HG03108 (cell line): ENCODE data around the gene MAPK13.
A peak's percentile ranks its signal among the peaks of the same experiment; 100 is the strongest.
"Not testable (repeated sequence)": the region's sequence is repeated elsewhere in the genome, so short reads cannot be mapped to it uniquely, and the experiment has no call there.

Source experiments
- ATAC-seq: cut with Tn5 transposase; IDR thresholded peaks from one replicate; pipeline ENCODE4 v1.9.1; 2021; ENCODE audit warnings: moderate library complexity; ENCODE audit not compliant: unreplicated experiment

The MAPK13 gene

DNA sequence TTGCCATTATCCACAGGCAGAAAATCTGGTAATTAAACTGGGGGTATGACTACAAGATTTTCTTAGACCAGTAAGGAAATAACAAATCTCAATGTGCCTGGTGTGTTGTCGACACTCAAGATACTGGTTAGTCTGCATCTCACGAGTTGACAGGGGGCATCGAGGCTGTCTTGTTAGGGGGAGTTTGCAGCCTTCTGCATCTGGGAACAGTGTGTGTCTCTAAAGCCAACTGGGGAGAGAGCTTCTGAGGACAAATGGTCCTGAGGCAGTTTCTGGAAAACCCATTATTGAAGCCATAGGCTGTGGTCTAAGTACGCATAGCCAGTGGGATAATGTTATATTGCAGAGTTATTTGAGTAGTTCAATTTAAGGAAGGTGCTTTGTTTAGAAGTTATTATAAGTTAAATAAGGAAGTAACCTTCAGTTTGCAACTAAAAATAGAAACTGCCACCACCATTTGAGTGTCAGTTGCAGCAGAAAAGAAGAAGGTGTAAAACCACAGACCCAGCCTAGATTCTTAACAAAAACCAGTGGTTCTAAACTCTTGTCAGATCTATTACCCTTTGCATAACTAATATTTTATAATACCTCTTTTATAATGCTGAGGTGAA lies 15.4 kb upstream of the MAPK13 start:
- ATAC-seq = peak; percentile 53

- no peak for ATAC-seq
Measured at GRCh38 chr6:36115412-36115811, 14.9 kb upstream of the MAPK13 start.

DNA sequence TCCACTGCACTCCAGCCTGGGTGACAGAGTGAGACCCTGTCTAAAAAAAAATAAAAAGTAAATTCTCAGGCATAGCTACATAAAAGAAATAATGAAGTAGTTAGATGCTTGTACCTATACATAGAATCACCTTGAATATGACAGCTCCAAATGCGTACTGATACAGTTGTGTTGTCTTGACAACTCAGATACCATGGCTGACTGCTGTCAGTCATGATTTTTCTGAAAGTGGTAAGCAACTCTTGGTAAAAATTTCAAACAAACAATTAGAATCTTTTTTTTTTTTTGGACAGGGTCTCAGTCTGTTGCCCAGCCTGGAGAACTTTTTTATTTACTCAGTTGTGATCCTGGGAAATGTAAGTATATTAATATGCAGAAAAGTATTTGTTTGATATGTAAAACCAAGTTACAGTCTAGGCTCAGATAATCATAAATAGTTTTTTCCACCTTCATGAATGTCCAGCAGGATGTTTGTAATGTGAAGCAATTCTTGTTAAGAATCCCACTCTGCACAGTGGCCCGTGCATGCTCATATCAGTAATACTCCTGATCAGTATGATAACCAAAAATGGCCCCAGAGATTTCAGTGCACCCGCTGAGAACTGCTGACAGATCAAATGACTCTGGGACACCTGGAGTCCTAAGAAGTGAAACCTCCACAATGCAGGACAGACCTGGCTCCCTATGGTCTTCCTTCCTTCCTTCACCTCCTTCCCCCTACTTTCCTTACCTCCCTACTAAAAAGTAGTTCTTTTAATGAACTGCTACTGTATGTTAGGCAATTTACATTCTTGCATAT lies 14.0 kb upstream of the MAPK13 start:
- no peak for ATAC-seq

DNA sequence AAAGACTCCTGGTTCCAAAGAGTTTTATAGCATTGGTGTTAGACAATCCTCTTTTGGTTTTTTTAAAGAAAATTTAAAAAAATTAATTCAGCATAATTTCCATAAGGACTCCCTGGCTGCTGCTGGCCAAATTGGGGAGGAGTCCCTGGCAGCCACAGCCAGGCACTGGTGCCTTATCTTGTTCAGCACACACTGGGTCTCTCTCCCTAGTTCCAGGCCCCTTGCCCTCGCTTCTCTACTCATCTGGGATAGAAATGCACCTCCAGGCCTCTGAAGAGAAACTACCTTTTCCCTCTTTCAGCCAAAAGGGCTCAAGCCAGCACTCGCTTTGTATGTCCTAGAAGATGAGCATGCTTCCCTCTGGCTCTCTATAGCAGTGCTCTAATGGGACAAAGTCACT lies 13.4 kb upstream of the MAPK13 start:
- no peak for ATAC-seq

DNA sequence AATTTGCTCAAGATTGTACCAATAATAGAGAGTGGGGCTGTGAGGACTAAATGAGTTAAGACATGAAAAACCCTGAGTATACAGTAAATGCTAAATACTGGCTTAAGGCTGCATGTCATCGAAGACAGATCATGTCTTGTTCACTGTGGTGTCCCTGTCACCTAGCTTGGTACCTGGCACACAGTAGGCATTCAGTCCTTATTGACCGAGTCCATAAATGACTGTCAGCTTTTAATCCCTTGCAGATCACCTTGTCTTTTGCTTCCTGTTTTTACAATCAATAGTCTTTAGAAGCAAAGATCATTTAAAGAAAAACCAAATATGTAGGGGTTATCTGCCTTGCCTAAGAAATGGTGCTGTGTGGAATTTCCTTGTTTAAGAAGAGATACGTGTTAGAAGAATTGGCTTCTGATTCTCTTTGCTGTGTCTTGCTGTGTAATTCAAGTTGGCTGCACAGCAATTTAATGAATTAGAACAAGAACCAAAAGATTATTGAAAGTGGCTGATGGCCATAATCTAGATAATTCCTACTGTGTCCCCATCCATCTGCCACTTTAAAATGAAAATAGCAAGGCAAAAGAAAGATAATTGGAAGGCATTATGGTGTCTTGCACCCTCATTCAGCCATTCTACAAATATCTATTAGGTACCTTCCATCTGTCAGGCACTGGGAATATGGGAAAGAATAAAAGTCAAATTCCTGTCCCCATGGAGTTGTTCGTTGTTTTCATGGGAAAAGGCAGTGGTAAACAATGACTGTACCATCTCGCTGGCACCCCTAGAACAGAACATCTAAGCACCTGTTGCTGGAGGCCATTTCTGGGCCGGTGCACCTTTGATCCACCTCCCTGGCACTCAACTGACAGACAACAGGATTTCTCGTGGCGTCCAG lies 12.4 kb upstream of the MAPK13 start:
- ATAC-seq = no peak

DNA sequence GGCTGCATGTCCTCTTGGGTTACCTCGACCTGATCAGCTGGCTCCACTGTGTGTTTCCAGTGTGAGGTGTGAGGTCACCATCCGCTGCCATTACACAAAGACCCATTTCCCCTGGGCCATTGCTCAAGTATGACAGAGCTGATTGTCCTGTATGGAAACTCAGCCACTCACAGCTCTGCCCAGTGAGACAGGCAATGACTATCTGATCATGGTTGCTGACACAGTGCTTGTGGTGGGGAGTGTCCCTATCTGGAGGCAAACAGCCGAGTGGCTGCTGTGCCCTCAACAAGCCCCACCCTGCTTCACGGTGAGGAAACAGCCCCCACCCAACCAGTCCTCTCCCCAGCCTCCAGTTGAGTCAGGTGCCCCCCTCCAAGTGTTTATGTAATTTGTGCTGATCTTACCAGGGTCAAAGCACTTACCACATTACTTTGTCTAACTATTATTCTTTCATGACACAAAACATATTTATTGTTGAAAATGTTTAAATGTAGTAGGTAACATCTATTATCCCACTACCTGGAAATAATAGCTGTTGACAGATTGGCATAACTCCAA lies 11.7 kb upstream of the MAPK13 start:
- ATAC-seq = no peak

- no peak for ATAC-seq
Measured at GRCh38 chr6:36119209-36119608, 11.1 kb upstream of the MAPK13 start.

- no peak for ATAC-seq
Measured at GRCh38 chr6:36120018-36120417, 10.3 kb upstream of the MAPK13 start.

DNA sequence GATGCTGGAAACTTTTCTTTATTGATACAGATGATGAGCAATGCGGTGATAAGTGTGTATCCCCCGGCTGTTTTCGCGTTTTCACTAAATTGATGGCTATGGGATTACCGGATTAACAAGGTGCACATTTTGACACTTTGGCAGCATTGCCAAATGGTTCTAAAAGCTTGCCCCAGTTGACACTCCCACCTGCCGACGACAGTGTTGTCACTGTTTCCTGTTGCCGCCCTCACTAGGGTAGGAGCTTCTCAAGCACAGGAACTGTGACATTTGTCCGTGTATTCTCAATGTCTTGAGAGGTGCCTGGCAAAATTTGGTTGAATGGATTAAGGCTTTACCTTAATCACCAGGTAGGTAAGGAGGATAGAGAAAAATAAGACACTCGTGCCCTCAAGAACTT lies 9.8 kb upstream of the MAPK13 start:
- ATAC-seq = no peak

GRCh38 chr6:36120979-36121786 lies 9.1 kb upstream of the MAPK13 start:
- ATAC-seq = peak; percentile 53

- ATAC-seq = no peak
Measured at GRCh38 chr6:36121787-36122494, 8.4 kb upstream of the MAPK13 start.

- no peak for ATAC-seq
Measured at GRCh38 chr6:36122495-36123269, 7.6 kb upstream of the MAPK13 start.

DNA sequence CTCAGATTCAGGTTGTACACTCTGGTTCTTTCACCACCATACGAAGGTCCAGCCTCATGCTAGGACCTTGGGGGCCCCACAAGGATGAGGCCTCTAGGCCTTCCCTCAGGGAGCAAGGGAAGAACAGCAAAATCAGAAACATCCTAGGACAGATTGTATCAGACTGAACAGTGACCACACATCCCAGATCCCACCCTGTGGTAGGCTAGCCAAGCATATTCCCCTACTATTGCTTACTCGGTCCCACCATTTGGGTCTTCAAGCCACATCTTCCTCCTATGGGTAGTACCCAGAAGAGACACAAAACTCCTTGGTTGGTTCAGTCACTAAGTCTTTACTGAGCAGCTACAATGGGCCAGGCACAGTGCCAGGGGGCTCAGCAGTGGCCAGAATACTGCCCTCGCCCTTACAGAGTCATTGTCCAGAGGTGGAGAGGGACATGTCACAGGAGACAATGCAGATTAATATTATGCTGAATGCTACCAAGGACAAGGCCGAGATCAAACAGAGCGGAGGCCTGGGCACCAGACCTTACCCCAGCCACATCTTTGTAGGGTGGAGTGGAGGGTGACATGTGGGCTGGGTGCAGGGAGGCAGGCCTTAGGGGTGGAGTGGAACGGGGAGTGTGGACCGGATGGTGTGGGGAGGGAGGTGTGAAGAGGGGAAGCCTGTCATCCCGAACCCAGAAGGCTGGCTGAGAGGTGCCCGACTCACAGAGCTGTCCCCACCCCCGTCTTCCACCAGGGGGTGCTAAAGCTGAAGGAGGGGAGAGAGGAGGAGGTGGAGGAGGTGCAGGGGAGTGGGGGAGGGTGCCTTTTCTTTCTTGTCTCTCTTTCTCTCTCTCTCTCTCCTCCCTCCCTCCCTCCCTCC lies 6.8 kb upstream of the MAPK13 start:
- ATAC-seq = peak; percentile 47

GRCh38 chr6:36124346-36124745 lies 6.0 kb upstream of the MAPK13 start:
- ATAC-seq = not testable (repeated sequence)

GRCh38 chr6:36124881-36125280 lies 5.4 kb upstream of the MAPK13 start:
- ATAC-seq = no peak

DNA sequence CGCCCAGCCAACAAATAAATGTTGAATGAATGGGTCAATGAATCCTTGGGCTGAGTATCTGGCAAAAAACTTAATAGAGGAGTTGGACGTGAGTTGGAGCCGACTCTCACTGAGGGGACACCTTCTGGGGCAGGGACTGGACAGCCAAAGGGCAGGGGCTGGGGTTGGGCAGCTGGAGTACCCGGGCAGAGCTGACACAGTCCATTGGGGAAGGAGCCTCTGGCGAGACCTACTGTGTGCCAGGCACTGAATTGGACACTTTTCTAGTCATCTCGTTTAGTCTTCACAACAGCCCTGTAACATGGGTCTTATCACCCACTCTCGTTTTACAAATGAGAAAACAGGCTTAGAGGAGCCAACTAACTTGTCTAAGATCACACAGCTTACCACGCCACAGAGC lies 4.7 kb upstream of the MAPK13 start:
- ATAC-seq = no peak

- no peak for ATAC-seq
Measured at GRCh38 chr6:36126121-36126520, 4.2 kb upstream of the MAPK13 start.
